K562 (cell line): ENCODE measurements around the gene CPE. TPM values are rescaled to one million over a fixed set of nuclear protein-coding genes. Genes with fewer than 3 reads are reported as not detected.

Experiments used
- TAL1 ChIP-seq: fragments of 450-650 bp; IDR thresholded peaks from 2 replicates; pipeline ENCODE4 v1.6.1; 2016; ENCODE audit warnings: mild to moderate bottlenecking
- polyA plus RNA-seq, 8 experiments: library from polyadenylated mRNA; depleted of rRNA in 4 of 8; stranded (reverse) in 5 of 8; unstranded in 3 of 8; fragments of >200 nt; fragmentation: Nextera tagmentation in 2 of 8; fragmentation: Illumina TruSeq in 1 of 8; extraction: Ambion mirVana in 2 of 8; extraction: Trizol in 1 of 8; gene quantifications; 2 replicates each; pipeline versions ENCODE4 v1.2.1 to v1.2.3, GENCODE V29; 2011 to 2014; ENCODE audit warnings: inconsistent platforms in 1 of 8, missing spikeins in 1 of 8
- total RNA-seq, 7 experiments: library from RNA; depleted of rRNA in 6 of 7; stranded (reverse); fragments of >200 nt in 6 of 7; fragmentation: Illumina TruSeq in 2 of 7; extraction: Trizol in 2 of 7; gene quantifications; 2 replicates each; pipeline versions ENCODE4 v1.2.1 to v1.2.3, GENCODE V29; 2011 to 2021; ENCODE audit warnings: low replicate concordance in 1 of 7
- TF ChIP-seq, protein P1 (sequence below): fragments of 200-600 bp; sonication (generic); IDR thresholded peaks from one replicate; pipeline ENCODE4 v1.6.1; 2012; ENCODE audit warnings: mild to moderate bottlenecking, low read depth, low read length, inconsistent platforms

CPE gene
- total and polyA plus RNA-seq, 9 of the 15 experiments (the other 6 are each of a cell fraction or from before 2014, with no cell fraction given): 0.04 to 0.16 (median 0.06) TPM; not detected in 4

DNA sequence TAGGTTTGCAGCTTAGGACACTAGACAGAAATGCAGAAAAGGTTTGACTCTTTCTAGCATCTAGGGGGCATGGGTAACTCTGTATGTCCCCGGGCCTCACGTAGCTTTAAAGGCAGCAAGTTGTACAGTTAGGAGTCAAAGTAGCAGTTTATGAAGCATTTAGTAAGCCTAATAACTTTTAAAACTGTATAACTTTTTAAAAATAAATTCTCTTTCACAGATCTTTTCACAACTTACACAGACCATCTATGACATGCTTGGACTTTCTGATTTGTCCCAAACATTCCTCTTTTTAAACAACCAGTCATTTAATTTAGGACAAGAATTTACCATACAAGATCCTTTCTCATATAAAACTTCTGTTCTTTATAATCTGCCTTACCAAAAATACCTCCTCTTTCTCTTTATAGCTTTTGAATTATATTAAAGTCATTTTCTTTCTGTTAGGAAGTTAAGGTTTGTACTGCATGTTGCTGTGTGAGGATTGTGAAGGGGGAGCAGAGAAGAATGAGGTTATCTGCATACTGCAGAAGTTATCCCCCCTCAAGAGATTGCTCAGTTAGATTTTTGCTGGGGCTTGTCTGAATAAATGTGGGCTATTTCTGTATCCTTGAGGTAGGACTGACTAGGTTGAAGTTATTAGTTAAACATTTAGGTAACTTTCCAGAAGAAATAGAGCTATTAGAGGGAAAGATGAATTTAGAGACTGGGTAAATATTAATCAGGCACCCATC is 94.3 kb downstream of the CPE start (continued):
- TF ChIP-seq, protein P1, sequence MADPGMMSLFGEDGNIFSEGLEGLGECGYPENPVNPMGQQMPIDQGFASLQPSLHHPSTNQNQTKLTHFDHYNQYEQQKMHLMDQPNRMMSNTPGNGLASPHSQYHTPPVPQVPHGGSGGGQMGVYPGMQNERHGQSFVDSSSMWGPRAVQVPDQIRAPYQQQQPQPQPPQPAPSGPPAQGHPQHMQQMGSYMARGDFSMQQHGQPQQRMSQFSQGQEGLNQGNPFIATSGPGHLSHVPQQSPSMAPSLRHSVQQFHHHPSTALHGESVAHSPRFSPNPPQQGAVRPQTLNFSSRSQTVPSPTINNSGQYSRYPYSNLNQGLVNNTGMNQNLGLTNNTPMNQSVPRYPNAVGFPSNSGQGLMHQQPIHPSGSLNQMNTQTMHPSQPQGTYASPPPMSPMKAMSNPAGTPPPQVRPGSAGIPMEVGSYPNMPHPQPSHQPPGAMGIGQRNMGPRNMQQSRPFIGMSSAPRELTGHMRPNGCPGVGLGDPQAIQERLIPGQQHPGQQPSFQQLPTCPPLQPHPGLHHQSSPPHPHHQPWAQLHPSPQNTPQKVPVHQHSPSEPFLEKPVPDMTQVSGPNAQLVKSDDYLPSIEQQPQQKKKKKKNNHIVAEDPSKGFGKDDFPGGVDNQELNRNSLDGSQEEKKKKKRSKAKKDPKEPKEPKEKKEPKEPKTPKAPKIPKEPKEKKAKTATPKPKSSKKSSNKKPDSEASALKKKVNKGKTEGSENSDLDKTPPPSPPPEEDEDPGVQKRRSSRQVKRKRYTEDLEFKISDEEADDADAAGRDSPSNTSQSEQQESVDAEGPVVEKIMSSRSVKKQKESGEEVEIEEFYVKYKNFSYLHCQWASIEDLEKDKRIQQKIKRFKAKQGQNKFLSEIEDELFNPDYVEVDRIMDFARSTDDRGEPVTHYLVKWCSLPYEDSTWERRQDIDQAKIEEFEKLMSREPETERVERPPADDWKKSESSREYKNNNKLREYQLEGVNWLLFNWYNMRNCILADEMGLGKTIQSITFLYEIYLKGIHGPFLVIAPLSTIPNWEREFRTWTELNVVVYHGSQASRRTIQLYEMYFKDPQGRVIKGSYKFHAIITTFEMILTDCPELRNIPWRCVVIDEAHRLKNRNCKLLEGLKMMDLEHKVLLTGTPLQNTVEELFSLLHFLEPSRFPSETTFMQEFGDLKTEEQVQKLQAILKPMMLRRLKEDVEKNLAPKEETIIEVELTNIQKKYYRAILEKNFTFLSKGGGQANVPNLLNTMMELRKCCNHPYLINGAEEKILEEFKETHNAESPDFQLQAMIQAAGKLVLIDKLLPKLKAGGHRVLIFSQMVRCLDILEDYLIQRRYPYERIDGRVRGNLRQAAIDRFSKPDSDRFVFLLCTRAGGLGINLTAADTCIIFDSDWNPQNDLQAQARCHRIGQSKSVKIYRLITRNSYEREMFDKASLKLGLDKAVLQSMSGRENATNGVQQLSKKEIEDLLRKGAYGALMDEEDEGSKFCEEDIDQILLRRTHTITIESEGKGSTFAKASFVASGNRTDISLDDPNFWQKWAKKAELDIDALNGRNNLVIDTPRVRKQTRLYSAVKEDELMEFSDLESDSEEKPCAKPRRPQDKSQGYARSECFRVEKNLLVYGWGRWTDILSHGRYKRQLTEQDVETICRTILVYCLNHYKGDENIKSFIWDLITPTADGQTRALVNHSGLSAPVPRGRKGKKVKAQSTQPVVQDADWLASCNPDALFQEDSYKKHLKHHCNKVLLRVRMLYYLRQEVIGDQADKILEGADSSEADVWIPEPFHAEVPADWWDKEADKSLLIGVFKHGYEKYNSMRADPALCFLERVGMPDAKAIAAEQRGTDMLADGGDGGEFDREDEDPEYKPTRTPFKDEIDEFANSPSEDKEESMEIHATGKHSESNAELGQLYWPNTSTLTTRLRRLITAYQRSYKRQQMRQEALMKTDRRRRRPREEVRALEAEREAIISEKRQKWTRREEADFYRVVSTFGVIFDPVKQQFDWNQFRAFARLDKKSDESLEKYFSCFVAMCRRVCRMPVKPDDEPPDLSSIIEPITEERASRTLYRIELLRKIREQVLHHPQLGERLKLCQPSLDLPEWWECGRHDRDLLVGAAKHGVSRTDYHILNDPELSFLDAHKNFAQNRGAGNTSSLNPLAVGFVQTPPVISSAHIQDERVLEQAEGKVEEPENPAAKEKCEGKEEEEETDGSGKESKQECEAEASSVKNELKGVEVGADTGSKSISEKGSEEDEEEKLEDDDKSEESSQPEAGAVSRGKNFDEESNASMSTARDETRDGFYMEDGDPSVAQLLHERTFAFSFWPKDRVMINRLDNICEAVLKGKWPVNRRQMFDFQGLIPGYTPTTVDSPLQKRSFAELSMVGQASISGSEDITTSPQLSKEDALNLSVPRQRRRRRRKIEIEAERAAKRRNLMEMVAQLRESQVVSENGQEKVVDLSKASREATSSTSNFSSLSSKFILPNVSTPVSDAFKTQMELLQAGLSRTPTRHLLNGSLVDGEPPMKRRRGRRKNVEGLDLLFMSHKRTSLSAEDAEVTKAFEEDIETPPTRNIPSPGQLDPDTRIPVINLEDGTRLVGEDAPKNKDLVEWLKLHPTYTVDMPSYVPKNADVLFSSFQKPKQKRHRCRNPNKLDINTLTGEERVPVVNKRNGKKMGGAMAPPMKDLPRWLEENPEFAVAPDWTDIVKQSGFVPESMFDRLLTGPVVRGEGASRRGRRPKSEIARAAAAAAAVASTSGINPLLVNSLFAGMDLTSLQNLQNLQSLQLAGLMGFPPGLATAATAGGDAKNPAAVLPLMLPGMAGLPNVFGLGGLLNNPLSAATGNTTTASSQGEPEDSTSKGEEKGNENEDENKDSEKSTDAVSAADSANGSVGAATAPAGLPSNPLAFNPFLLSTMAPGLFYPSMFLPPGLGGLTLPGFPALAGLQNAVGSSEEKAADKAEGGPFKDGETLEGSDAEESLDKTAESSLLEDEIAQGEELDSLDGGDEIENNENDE: no peak
- peak; percentile 58 for TF ChIP-seq TAL1
- TF ChIP-seq, all 486 proteins: peak for 16
